GM12878 (cell line): Measurements from ENCODE around the gene KRTAP3-3.

Experiments used
- GABPA ChIP-seq: IDR thresholded peaks from 2 replicates; pipeline ENCODE4 v1.6.1; 2014; ENCODE audit warnings: antibody characterized with exemption, low read depth, mild to moderate bottlenecking, inconsistent platforms
- MEF2A ChIP-seq: IDR thresholded peaks from 2 replicates; pipeline ENCODE4 v1.6.1; 2011; ENCODE audit warnings: low read depth, mild to moderate bottlenecking, low read length, moderate library complexity; ENCODE audit not compliant: insufficient read depth
- YY1 ChIP-seq: IDR thresholded peaks from 2 replicates; pipeline ENCODE4 v1.6.1; 2011; ENCODE audit warnings: low read depth, mild to moderate bottlenecking, low read length
- TF ChIP-seq, protein P1 (sequence below): fragments of 150-350 bp; IDR thresholded peaks from 2 replicates; pipeline ENCODE4 v1.6.1; 2016; ENCODE audit warnings: low read depth, low read length

DNA sequence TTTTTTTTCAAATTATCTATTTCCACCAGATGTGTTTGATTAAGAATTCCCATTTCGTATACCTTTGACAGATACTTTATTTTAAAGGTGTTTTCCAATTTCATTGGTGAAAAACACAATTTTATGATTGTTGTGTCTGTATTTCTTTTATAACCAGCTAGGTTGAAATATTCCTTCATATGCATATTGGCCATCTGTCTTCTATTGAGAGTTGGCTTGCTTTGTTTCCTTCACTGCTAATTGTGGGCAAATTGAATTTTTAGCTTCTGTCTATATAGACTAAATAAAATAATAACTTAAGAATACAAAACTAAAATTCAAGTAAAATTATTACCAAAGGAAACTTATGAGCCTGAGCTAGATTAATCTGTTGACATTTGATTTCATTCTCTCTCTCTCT, 1.2 kb upstream of the KRTAP3-3 start:
- TF ChIP-seq GABPA (no peak), MEF2A (no peak), YY1 (no peak)
- TF ChIP-seq, protein P1, sequence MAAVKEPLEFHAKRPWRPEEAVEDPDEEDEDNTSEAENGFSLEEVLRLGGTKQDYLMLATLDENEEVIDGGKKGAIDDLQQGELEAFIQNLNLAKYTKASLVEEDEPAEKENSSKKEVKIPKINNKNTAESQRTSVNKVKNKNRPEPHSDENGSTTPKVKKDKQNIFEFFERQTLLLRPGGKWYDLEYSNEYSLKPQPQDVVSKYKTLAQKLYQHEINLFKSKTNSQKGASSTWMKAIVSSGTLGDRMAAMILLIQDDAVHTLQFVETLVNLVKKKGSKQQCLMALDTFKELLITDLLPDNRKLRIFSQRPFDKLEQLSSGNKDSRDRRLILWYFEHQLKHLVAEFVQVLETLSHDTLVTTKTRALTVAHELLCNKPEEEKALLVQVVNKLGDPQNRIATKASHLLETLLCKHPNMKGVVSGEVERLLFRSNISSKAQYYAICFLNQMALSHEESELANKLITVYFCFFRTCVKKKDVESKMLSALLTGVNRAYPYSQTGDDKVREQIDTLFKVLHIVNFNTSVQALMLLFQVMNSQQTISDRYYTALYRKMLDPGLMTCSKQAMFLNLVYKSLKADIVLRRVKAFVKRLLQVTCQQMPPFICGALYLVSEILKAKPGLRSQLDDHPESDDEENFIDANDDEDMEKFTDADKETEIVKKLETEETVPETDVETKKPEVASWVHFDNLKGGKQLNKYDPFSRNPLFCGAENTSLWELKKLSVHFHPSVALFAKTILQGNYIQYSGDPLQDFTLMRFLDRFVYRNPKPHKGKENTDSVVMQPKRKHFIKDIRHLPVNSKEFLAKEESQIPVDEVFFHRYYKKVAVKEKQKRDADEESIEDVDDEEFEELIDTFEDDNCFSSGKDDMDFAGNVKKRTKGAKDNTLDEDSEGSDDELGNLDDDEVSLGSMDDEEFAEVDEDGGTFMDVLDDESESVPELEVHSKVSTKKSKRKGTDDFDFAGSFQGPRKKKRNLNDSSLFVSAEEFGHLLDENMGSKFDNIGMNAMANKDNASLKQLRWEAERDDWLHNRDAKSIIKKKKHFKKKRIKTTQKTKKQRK: no peak
